B cell (primary cell): ENCODE data around the gene PPFIA2.

ENCODE experiments used
- CTCF ChIP-seq: fragments of 200-600 bp; IDR thresholded peaks from one replicate; pipeline ENCODE4 v1.8.0; 2022; ENCODE audit warnings: antibody characterized with exemption, mild to moderate bottlenecking
- EZH2 ChIP-seq: IDR thresholded peaks from 2 replicates; pipeline ENCODE4 v1.6.1; 2012; ENCODE audit warnings: borderline replicate concordance, low read depth, mild to moderate bottlenecking, moderate library complexity, low read length; ENCODE audit not compliant: insufficient read depth, poor library complexity, severe bottlenecking

- no peak for TF ChIP-seq CTCF
- TF ChIP-seq EZH2, result no peak
Measured at GRCh38 chr12:81564237-81564636, 194.9 kb downstream of the PPFIA2 start.
